ENCODE data around the gene PCDHGA6. TPM values are rescaled to one million over a fixed set of nuclear protein-coding genes. Genes with fewer than 3 reads are reported as not detected.
A peak's percentile ranks its signal among the peaks of the same experiment; 100 is the strongest.
"Not testable (repeated sequence)": the region's sequence is repeated elsewhere in the genome, so short reads cannot be mapped to it uniquely, and the experiment has no call there.

The PCDHGA6 gene
- total and polyA plus RNA-seq, 2 donors = 0.47 to 1.2 TPM

- H3K36me3 ChIP-seq (ENCODE audit: control insufficient read depth in 2 of 2, insufficient read depth in 2 of 2, low read length in 1 of 2); H3K4me1 ChIP-seq (ENCODE audit: control insufficient read depth in 2 of 2, insufficient read depth in 2 of 2, low read length in 2 of 2); H3K4me3 ChIP-seq (ENCODE audit: low read length in 2 of 2); H3K27ac ChIP-seq (ENCODE audit: low read depth in 1 of 2, low read length in 1 of 2): not testable (repeated sequence)
- H3K9me3 ChIP-seq (ENCODE audit: control insufficient read depth in 2 of 2, insufficient read depth in 1 of 2, low read length in 1 of 2) = peaks cover 10 to 38% of the 10 kb centered on the region in 2 donors
- peaks cover 3 to 63% of the 10 kb centered on the region in 2 donors for H3K27me3 ChIP-seq (ENCODE audit: control insufficient read depth in 2 of 2, insufficient read depth in 1 of 2, low read length in 1 of 2)
- 23% methylated on average over 22 of the region's 40 CpGs for WGBS
- DNase-seq (ENCODE audit: low read depth in 6 of 9, low spot score in 9 of 9) = peak in 1 of 9 donors; percentile 16
These were observed 14.0 kb downstream of the PCDHGA6 start, which contains the start of gene PCDHGB4 for GRCh38 chr5:141387557-141388311. Gene PCDHGB4 (plus strand): TSS chr5:141387698. CDS start chr5:141387885, 187 bp downstream.

- Histone ChIP-seq H3K27ac (ENCODE audit: low read depth in 1 of 2, low read length in 1 of 2) (no peak overlapping the region), H3K4me1 (ENCODE audit: control insufficient read depth in 2 of 2, insufficient read depth in 2 of 2, low read length in 2 of 2) (no peaks in the 10 kb centered on the region), H3K36me3 (ENCODE audit: control insufficient read depth in 2 of 2, insufficient read depth in 2 of 2, low read length in 1 of 2) (no peaks in the 10 kb centered on the region), H3K27me3 (ENCODE audit: control insufficient read depth in 2 of 2, insufficient read depth in 1 of 2, low read length in 1 of 2) (peaks cover 1 to 63% of the 10 kb centered on the region in 2 donors), H3K9me3 (ENCODE audit: control insufficient read depth in 2 of 2, insufficient read depth in 1 of 2, low read length in 1 of 2) (peaks cover 6 to 38% of the 10 kb centered on the region in 2 donors), H3K4me3 (ENCODE audit: low read length in 2 of 2) (no peak overlapping the region)
- no peak for DNase-seq (ENCODE audit: low read depth in 6 of 9, low spot score in 9 of 9)
- 57% methylated on average over 10 of the region's 10 CpGs for WGBS
These were observed 15.0 kb downstream of the PCDHGA6 start for GRCh38 chr5:141388661-141389060.

GRCh38 chr5:141389153-141390042 lies 15.7 kb downstream of the PCDHGA6 start:
- H3K36me3 ChIP-seq (ENCODE audit: control insufficient read depth in 2 of 2, insufficient read depth in 2 of 2, low read length in 1 of 2) = no peaks in the 10 kb centered on the region
- H3K9me3 ChIP-seq (ENCODE audit: control insufficient read depth in 2 of 2, insufficient read depth in 1 of 2, low read length in 1 of 2) = peaks cover 9 to 42% of the 10 kb centered on the region in 2 donors
- no peak overlapping the region for H3K4me3 ChIP-seq (ENCODE audit: low read length in 2 of 2)
- WGBS = 50% methylated on average over 77 of the region's 77 CpGs
- H3K4me1 ChIP-seq (ENCODE audit: control insufficient read depth in 2 of 2, insufficient read depth in 2 of 2, low read length in 2 of 2) = no peaks in the 10 kb centered on the region
- peaks cover 0 to 65% of the 10 kb centered on the region in 2 donors for H3K27me3 ChIP-seq (ENCODE audit: control insufficient read depth in 2 of 2, insufficient read depth in 1 of 2, low read length in 1 of 2)
- no peak overlapping the region for H3K27ac ChIP-seq (ENCODE audit: low read depth in 1 of 2, low read length in 1 of 2)
- no peak for DNase-seq (ENCODE audit: low read depth in 6 of 9, low spot score in 9 of 9)

GRCh38 chr5:141392429-141393198 lies 18.9 kb downstream of the PCDHGA6 start, which contains the start of gene PCDHGA8:
Gene PCDHGA8 (plus strand): TSS chr5:141392633. CDS start chr5:141392814, 181 bp downstream.
- no peak within 1 kb of the TSS for H3K4me3 ChIP-seq (ENCODE audit: low read length in 2 of 2)
- peaks cover 0 to 68% of the 10 kb centered on the region in 2 donors for H3K27me3 ChIP-seq (ENCODE audit: control insufficient read depth in 2 of 2, insufficient read depth in 1 of 2, low read length in 1 of 2)
- WGBS = 35% methylated on average over 38 of the region's 38 CpGs
- DNase-seq (ENCODE audit: low read depth in 6 of 9, low spot score in 9 of 9) = no peak
- peaks cover 11 to 38% of the 10 kb centered on the region in 2 donors for H3K9me3 ChIP-seq (ENCODE audit: control insufficient read depth in 2 of 2, insufficient read depth in 1 of 2, low read length in 1 of 2)
- H3K4me1 ChIP-seq (ENCODE audit: control insufficient read depth in 2 of 2, insufficient read depth in 2 of 2, low read length in 2 of 2) = no peaks in the 10 kb centered on the region
- no peaks in the 10 kb centered on the region for H3K36me3 ChIP-seq (ENCODE audit: control insufficient read depth in 2 of 2, insufficient read depth in 2 of 2, low read length in 1 of 2)
- no peak within 1 kb of the TSS for H3K27ac ChIP-seq (ENCODE audit: low read depth in 1 of 2, low read length in 1 of 2)

GRCh38 chr5:141393267-141393666 lies 19.6 kb downstream of the PCDHGA6 start:
- 45% methylated on average over 21 of the region's 21 CpGs for WGBS
- H3K27me3 ChIP-seq (ENCODE audit: control insufficient read depth in 2 of 2, insufficient read depth in 1 of 2, low read length in 1 of 2) = peaks cover 0 to 69% of the 10 kb centered on the region in 2 donors
- peaks cover 11 to 36% of the 10 kb centered on the region in 2 donors for H3K9me3 ChIP-seq (ENCODE audit: control insufficient read depth in 2 of 2, insufficient read depth in 1 of 2, low read length in 1 of 2)

GRCh38 chr5:141394401-141395187 lies 20.9 kb downstream of the PCDHGA6 start:
- peaks cover 0 to 69% of the 10 kb centered on the region in 2 donors for H3K27me3 ChIP-seq (ENCODE audit: control insufficient read depth in 2 of 2, insufficient read depth in 1 of 2, low read length in 1 of 2)
- 45% methylated on average over 44 of the region's 53 CpGs for WGBS
- H3K27ac ChIP-seq (ENCODE audit: low read depth in 1 of 2, low read length in 1 of 2) = not testable (repeated sequence)

More at GRCh38 chr5:141393267-141393666, 19.6 kb downstream of the PCDHGA6 start:
- H3K4me3 ChIP-seq (ENCODE audit: low read length in 2 of 2) = no peak overlapping the region
- H3K36me3 ChIP-seq (ENCODE audit: control insufficient read depth in 2 of 2, insufficient read depth in 2 of 2, low read length in 1 of 2) = no peaks in the 10 kb centered on the region
- no peak overlapping the region for H3K27ac ChIP-seq (ENCODE audit: low read depth in 1 of 2, low read length in 1 of 2)
- no peaks in the 10 kb centered on the region for H3K4me1 ChIP-seq (ENCODE audit: control insufficient read depth in 2 of 2, insufficient read depth in 2 of 2, low read length in 2 of 2)
- no peak for DNase-seq (ENCODE audit: low read depth in 6 of 9, low spot score in 9 of 9)

GRCh38 chr5:141397756-141398551 lies 24.3 kb downstream of the PCDHGA6 start, which contains the start of gene PCDHGB5:
Gene PCDHGB5 (plus strand): TSS chr5:141397947. CDS start chr5:141398128, 181 bp downstream.
- DNase-seq (ENCODE audit: low read depth in 6 of 9, low spot score in 9 of 9) = peak in 1 of 9 donors; percentile 32
- H3K4me3 ChIP-seq (ENCODE audit: low read length in 2 of 2) = peak within 1 kb of the TSS in 1 of 2 donors; percentile 8
- not testable (repeated sequence) for H3K27ac ChIP-seq (ENCODE audit: low read depth in 1 of 2, low read length in 1 of 2); H3K4me1 ChIP-seq (ENCODE audit: control insufficient read depth in 2 of 2, insufficient read depth in 2 of 2, low read length in 2 of 2); H3K36me3 ChIP-seq (ENCODE audit: control insufficient read depth in 2 of 2, insufficient read depth in 2 of 2, low read length in 1 of 2)
- peaks cover 2 to 67% of the 10 kb centered on the region in 2 donors for H3K27me3 ChIP-seq (ENCODE audit: control insufficient read depth in 2 of 2, insufficient read depth in 1 of 2, low read length in 1 of 2)
- WGBS = 14% methylated on average over 25 of the region's 43 CpGs
- peaks cover 11 to 36% of the 10 kb centered on the region in 2 donors for H3K9me3 ChIP-seq (ENCODE audit: control insufficient read depth in 2 of 2, insufficient read depth in 1 of 2, low read length in 1 of 2)

More at GRCh38 chr5:141394401-141395187, 20.9 kb downstream of the PCDHGA6 start:
- not testable (repeated sequence) for H3K36me3 ChIP-seq (ENCODE audit: control insufficient read depth in 2 of 2, insufficient read depth in 2 of 2, low read length in 1 of 2); H3K4me1 ChIP-seq (ENCODE audit: control insufficient read depth in 2 of 2, insufficient read depth in 2 of 2, low read length in 2 of 2); DNase-seq (ENCODE audit: low read depth in 6 of 9, low spot score in 9 of 9); H3K4me3 ChIP-seq (ENCODE audit: low read length in 2 of 2)
- peaks cover 13 to 34% of the 10 kb centered on the region in 2 donors for H3K9me3 ChIP-seq (ENCODE audit: control insufficient read depth in 2 of 2, insufficient read depth in 1 of 2, low read length in 1 of 2)
